ENCODE data around the gene MYO18A.

DNA sequence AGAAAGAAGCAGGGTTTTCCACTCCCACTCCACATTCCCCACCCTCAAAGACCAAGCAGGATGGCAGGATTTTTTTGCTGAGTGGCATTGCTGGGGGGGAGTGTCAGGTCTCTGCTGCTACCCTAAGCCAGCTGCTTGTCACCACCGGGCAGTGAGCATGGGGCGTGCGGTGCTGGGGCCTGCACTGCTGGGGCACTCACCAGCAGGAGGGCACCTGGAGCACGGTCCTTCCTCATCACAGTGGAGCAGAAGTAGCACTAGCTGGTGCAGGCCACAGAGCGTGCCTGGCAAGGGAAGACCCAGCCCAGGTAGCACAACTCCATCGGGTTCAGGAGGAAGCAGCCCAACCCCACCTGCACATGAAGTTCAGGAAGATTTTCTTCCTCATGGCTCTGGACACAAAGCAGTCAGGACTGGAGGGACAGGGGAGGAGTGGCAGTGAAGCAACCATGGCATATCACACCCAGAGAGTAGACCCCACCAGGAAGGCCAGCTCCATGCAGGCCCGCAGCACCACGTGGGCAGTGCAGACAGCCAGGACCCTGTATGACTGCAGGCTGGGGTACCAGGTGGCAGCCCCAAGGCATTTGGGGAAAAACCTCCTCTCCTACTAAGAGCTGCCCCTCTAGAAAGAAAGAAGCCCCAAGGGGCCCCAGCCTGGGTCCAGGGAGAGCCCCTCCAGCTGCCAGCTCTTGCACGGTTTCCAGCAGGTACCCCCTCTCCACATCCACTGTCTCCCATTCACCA, 16.7 kb upstream of the MYO18A start:
- TF ChIP-seq CHD1 (IDR thresholded peaks at IDR 0.05; ENCODE audit: low read depth, low read length) (no peak), CTCF (conservative IDR thresholded peaks at IDR 0.05; ENCODE audit: low read depth, low read length) (no peak), POLR2A (IDR thresholded peaks at IDR 0.05; ENCODE audit: low read depth, low read length) (no peak), FOS (IDR thresholded peaks at IDR 0.05; ENCODE audit: low read depth, low read length) (no peak), MAZ (IDR thresholded peaks at IDR 0.05; ENCODE audit: borderline replicate concordance, low read depth, low read length) (no peak), RAD21 (IDR thresholded peaks at IDR 0.05; ENCODE audit: low read length) (no peak), RFX5 (IDR thresholded peaks at IDR 0.05; ENCODE audit: low read depth, low read length) (no peak), CEBPB (IDR thresholded peaks at IDR 0.05; ENCODE audit: low read depth, low read length) (no peak), USF2 (IDR thresholded peaks at IDR 0.05; ENCODE audit: low read depth, low read length) (no peak), MXI1 (IDR thresholded peaks at IDR 0.05; ENCODE audit: borderline replicate concordance, low read depth, low read length) (no peak), MAFK (IDR thresholded peaks at IDR 0.05; ENCODE audit: low read depth, low read length) (no peak), BHLHE40 (IDR thresholded peaks at IDR 0.05; ENCODE audit: low read depth, low read length) (no peak)

Measured in IMR-90 (cell line).